Measurements from ENCODE around the gene SH3BP4.

DNA sequence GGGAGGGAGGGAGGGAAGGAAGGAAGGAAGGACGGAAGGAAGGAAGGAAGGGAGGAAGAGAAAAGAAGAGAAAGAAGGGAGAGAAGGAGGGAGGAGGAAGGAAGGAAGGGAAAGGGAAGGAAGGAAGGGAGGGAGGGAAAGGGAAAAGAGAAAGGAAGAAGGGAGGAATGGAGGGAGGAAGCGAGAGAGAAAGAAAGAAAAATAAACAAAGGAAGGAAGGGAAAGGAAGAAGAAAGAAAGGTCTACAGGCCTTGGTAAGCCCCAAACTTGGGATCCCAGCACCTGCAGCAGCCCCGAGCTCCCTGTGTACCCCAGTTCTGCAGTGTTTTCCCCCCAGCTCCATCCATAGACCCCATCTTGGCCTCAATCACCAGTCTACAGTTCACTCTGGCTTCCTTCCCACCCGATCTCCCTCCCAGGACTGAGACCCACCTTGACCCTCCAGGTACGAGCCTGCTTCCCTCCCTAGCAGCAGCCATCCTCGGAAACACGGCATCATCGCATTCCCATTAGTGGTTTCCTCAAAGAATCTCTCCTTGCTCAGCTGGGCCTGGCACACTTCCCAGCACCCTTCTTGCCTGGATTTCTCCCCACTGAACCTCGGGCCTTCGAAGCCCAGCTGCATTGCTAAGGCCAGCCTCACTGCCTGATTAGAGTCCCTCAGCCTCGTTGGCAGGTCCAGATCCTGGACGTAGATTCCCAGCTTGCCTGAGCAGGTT is 46.1 kb upstream of the SH3BP4 start:
- no peak for TF ChIP-seq POLR2A (IDR thresholded peaks at IDR 0.05)
- TF ChIP-seq, protein P1, sequence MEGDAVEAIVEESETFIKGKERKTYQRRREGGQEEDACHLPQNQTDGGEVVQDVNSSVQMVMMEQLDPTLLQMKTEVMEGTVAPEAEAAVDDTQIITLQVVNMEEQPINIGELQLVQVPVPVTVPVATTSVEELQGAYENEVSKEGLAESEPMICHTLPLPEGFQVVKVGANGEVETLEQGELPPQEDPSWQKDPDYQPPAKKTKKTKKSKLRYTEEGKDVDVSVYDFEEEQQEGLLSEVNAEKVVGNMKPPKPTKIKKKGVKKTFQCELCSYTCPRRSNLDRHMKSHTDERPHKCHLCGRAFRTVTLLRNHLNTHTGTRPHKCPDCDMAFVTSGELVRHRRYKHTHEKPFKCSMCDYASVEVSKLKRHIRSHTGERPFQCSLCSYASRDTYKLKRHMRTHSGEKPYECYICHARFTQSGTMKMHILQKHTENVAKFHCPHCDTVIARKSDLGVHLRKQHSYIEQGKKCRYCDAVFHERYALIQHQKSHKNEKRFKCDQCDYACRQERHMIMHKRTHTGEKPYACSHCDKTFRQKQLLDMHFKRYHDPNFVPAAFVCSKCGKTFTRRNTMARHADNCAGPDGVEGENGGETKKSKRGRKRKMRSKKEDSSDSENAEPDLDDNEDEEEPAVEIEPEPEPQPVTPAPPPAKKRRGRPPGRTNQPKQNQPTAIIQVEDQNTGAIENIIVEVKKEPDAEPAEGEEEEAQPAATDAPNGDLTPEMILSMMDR (IDR thresholded peaks at IDR 0.05), result no peak

Data from gastroesophageal sphincter (tissue), 3 donors.